Measurements from ENCODE around the gene SOX4. TPM values are rescaled to one million over a fixed set of nuclear protein-coding genes. Genes with fewer than 3 reads are reported as not detected.

Gene SOX4
- polyA plus RNA-seq, 3 donors, result 2.2 to 15.7 (median 2.5) TPM

DNA sequence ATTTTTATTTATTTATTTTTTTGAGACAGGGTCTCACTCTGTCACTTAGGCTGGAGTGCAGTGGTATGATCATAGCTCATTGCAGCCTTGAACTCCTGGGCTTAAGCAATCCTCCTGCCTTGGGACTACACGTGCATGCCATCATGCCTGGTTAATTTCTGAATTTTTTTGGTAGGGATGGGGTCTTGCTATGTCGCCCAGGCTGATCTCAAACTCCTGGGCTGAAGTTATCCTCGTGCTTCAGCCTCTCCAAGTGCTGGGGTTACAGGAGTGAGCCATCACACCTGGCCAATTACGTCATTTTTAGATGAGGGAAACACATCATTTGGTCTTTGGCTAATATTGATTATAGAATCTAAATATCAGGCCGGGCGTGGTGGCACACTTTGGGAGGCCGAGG is 32.1 kb downstream of the SOX4 start:
- intact Hi-C loops (cut with micrococcal nuclease), result no loop called here
- Histone ChIP-seq H3K79me2 (ENCODE audit: insufficient read depth, low read length) (no peaks in the 10 kb centered on the region), H3K27ac (ENCODE audit: low read depth in 1 of 2, low read length in 2 of 2) (no peak overlapping the region), H3K9me3 (replicated peaks in 1 of 2; ENCODE audit: control insufficient read depth in 1 of 2, insufficient read depth in 1 of 2, low read length in 2 of 2) (no peaks in the 10 kb centered on the region), H3K9ac (ENCODE audit: insufficient read depth, low read length, poor library complexity, severe bottlenecking) (no peak overlapping the region), H3K4me2 (replicated peaks; ENCODE audit: extremely low read depth, low read length, poor library complexity, severe bottlenecking) (no peak overlapping the region), H4K20me1 (ENCODE audit: insufficient read depth, low read length) (no peaks in the 10 kb centered on the region), H2AFZ (ENCODE audit: insufficient read depth, low read depth, low read length, poor library complexity, severe bottlenecking) (no peak overlapping the region), H3K36me3 (replicated peaks in 1 of 2; ENCODE audit: control insufficient read depth in 1 of 2, insufficient read depth in 2 of 2, low read length in 2 of 2) (no peaks in the 10 kb centered on the region), H3K4me3 (replicated peaks in 1 of 3; ENCODE audit: low read depth in 2 of 3, low read length in 3 of 3) (no peak overlapping the region), H3K4me1 (ENCODE audit: control insufficient read depth in 1 of 2, insufficient read depth in 2 of 2, low read length in 2 of 2) (no peaks in the 10 kb centered on the region), H3K27me3 (ENCODE audit: control insufficient read depth in 2 of 2, insufficient read depth in 2 of 2, low read length in 2 of 2) (no peaks in the 10 kb centered on the region)
- Mint-ChIP-seq H3K36me3 (no peaks in the 10 kb centered on the region), H3K27me3 (ENCODE audit: low read depth in 3 of 3) (peaks cover 0 to 2% (median 0%) of the 10 kb centered on the region in 3 donors), H3K4me3 (no peak overlapping the region), H3K4me1 (peaks cover 5% of the 10 kb centered on the region), H3K9me3 (peaks cover 0 to 3% (median 0%) of the 10 kb centered on the region in 7 donors), H3K27ac (peak overlapping the region in 2 of 7 donors; percentile 30 to 41)
- no peak for DNase-seq
- 93% methylated on average over 3 of the region's 7 CpGs for WGBS (ENCODE audit: insufficient coverage)
- no peak for TF ChIP-seq CTCF (IDR thresholded peaks at IDR 0.05)

DNA sequence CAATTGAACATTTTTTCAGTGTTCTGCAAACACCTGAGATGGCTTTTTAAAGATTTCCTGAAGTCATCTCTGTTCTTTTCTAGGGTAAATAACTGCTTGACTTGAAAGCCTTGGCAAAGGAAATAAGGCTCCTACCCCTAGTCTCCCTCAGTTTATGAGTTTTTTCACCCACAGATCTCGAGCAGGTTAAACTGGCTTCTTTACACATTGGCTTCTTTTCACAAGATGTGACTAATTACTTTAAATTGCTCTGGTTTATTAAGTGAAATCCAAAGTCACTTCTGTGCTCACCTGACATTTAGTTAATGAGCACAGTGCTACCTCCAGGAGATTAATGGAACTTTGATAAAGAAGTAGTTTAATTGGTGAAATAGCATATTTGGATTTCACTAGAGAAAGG is 33.2 kb downstream of the SOX4 start:
- intact Hi-C loops (cut with micrococcal nuclease), result no loop called here
- DNase-seq, result no peak
- no peaks in the 10 kb centered on the region for H3K27me3 ChIP-seq (ENCODE audit: control insufficient read depth in 2 of 2, insufficient read depth in 2 of 2, low read length in 2 of 2)
- no peaks in the 10 kb centered on the region for H3K9me3 ChIP-seq (replicated peaks in 1 of 2; ENCODE audit: control insufficient read depth in 1 of 2, insufficient read depth in 1 of 2, low read length in 2 of 2)
- no peak overlapping the region for H3K4me3 ChIP-seq (replicated peaks in 1 of 3; ENCODE audit: low read depth in 2 of 3, low read length in 3 of 3)
- Mint-ChIP-seq H3K4me3 (no peak overlapping the region), H3K36me3 (no peaks in the 10 kb centered on the region), H3K27me3 (ENCODE audit: low read depth in 3 of 3) (peaks cover 0 to 2% (median 0%) of the 10 kb centered on the region in 3 donors), H3K9me3 (peaks cover 0 to 3% (median 0%) of the 10 kb centered on the region in 7 donors), H3K27ac (no peak overlapping the region), H3K4me1 (peaks cover 5% of the 10 kb centered on the region)
- no peaks in the 10 kb centered on the region for H3K4me1 ChIP-seq (ENCODE audit: control insufficient read depth in 1 of 2, insufficient read depth in 2 of 2, low read length in 2 of 2)
- H3K27ac ChIP-seq (ENCODE audit: low read depth in 1 of 2, low read length in 2 of 2), result no peak overlapping the region
- WGBS (ENCODE audit: insufficient coverage), result 100% methylated on average over 1 of the region's 1 CpG
- no peaks in the 10 kb centered on the region for H4K20me1 ChIP-seq (ENCODE audit: insufficient read depth, low read length)
- H3K9ac ChIP-seq (ENCODE audit: insufficient read depth, low read length, poor library complexity, severe bottlenecking), result no peak overlapping the region
- H3K4me2 ChIP-seq (replicated peaks; ENCODE audit: extremely low read depth, low read length, poor library complexity, severe bottlenecking), result no peak overlapping the region
- no peaks in the 10 kb centered on the region for H3K79me2 ChIP-seq (ENCODE audit: insufficient read depth, low read length)
- H2AFZ ChIP-seq (ENCODE audit: insufficient read depth, low read depth, low read length, poor library complexity, severe bottlenecking), result no peak overlapping the region
- no peaks in the 10 kb centered on the region for H3K36me3 ChIP-seq (replicated peaks in 1 of 2; ENCODE audit: control insufficient read depth in 1 of 2, insufficient read depth in 2 of 2, low read length in 2 of 2)
- no peak for TF ChIP-seq CTCF (IDR thresholded peaks at IDR 0.05)
